HL-60 (cell line): ENCODE results near the gene NOTUM.

Experiments
- DNase-seq, 2 experiments: peaks; one replicate each; pipeline ENCODE4 v3.0.0-alpha.2; 2010 to 2020; ENCODE audit warnings: low read depth in 1 of 2, low spot score in 1 of 2
- H3K27ac ChIP-seq: fragments of 250-450 bp; sonication (Bioruptor Pico); replicated peaks from 2 replicates; pipeline ENCODE4 v1.5.1; 2020; ENCODE audit warnings: mild to moderate bottlenecking, moderate library complexity
- H3K27me3 ChIP-seq: fragments of 250-450 bp; sonication (Bioruptor Pico); 2 replicates; pipeline ENCODE4 v1.5.1; 2021; ENCODE audit warnings: mild to moderate bottlenecking, moderate library complexity; ENCODE audit not compliant: insufficient read depth, poor library complexity, severe bottlenecking
- H3K4me3 ChIP-seq: replicated peaks from 2 replicates; pipeline ENCODE4 v1.5.1; 2011; ENCODE audit warnings: mild to moderate bottlenecking, control low read depth, low read length; ENCODE audit not compliant: insufficient read depth
- CTCF ChIP-seq: IDR thresholded peaks from one replicate; pipeline ENCODE4 v1.5.1; 2011; ENCODE audit warnings: low read length, control low read depth, inconsistent platforms; ENCODE audit not compliant: insufficient read depth
- GABPA ChIP-seq: IDR thresholded peaks from 2 replicates; pipeline ENCODE4 v1.6.1; 2012; ENCODE audit warnings: low read depth
- POLR2AphosphoS5 ChIP-seq: IDR thresholded peaks from 2 replicates; pipeline ENCODE4 v1.6.1; 2012; ENCODE audit warnings: low read depth
- REST ChIP-seq: IDR thresholded peaks from 2 replicates; pipeline ENCODE4 v1.6.1; 2012; ENCODE audit warnings: low read depth; ENCODE audit not compliant: insufficient replicate concordance
- SPI1 ChIP-seq: IDR thresholded peaks from 2 replicates; pipeline ENCODE4 v1.6.1; 2012; ENCODE audit warnings: low read depth, mild to moderate bottlenecking, borderline replicate concordance

The NOTUM gene

GRCh38 chr17:81947189-81947588 lies 13.8 kb downstream of the NOTUM start, which contains the start of gene MYADML2:
TSS of gene MYADML2 (minus strand) at chr17:81947233. CDS start at chr17:81941741, 5,492 bp downstream.
- Histone ChIP-seq H3K4me3 (no peak within 1 kb of the TSS), H3K27me3 (no peaks in the 10 kb centered on the region), H3K27ac (no peak within 1 kb of the TSS)
- TF ChIP-seq POLR2AphosphoS5, result no peak
- no peak for TF ChIP-seq CTCF
- TF ChIP-seq GABPA, result no peak
- no peak for TF ChIP-seq SPI1
- no peak for TF ChIP-seq REST
- DNase-seq, result no peak

- no peak for DNase-seq
- peaks cover 4% of the 10 kb centered on the region for H3K27me3 ChIP-seq
- H3K27ac ChIP-seq, result no peak overlapping the region
- no peak overlapping the region for H3K4me3 ChIP-seq
- TF ChIP-seq GABPA (no peak), CTCF (no peak), POLR2AphosphoS5 (no peak), SPI1 (no peak), REST (no peak)
Measured at GRCh38 chr17:81944858-81945257, 16.1 kb downstream of the NOTUM start.

- DNase-seq, result no peak
- TF ChIP-seq SPI1 (no peak), POLR2AphosphoS5 (no peak), GABPA (no peak), REST (no peak), CTCF (no peak)
- Histone ChIP-seq H3K27ac (no peak overlapping the region), H3K4me3 (no peak overlapping the region), H3K27me3 (peaks cover 4% of the 10 kb centered on the region)
Measured at GRCh38 chr17:81942167-81942553, 18.8 kb downstream of the NOTUM start.
